Measurements from ENCODE around the gene AMZ2.
"Not testable (repeated sequence)": the region's sequence is repeated elsewhere in the genome, so short reads cannot be mapped to it uniquely, and the experiment has no call there.

AMZ2 gene

DNA sequence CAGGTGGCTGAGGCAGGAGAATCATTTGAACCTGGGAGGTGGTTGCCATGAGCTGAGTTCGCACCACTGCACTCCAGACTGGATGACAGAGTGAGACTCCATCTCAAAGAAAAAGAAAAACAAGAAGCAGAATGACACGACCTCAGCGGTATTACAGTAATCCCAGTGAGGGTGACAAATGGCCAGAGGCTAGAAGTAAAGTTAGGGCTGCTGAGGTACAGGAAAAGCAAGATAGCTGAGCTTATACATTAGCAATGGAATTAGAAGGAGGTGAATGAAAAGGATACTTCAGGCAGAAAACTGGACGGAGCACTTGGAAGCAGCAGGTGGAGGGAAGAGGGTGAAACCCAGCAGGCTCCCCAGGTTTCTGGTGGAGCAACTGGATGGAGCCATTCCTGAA, 26.1 kb upstream of the AMZ2 start:
- TF ChIP-seq, protein P1, sequence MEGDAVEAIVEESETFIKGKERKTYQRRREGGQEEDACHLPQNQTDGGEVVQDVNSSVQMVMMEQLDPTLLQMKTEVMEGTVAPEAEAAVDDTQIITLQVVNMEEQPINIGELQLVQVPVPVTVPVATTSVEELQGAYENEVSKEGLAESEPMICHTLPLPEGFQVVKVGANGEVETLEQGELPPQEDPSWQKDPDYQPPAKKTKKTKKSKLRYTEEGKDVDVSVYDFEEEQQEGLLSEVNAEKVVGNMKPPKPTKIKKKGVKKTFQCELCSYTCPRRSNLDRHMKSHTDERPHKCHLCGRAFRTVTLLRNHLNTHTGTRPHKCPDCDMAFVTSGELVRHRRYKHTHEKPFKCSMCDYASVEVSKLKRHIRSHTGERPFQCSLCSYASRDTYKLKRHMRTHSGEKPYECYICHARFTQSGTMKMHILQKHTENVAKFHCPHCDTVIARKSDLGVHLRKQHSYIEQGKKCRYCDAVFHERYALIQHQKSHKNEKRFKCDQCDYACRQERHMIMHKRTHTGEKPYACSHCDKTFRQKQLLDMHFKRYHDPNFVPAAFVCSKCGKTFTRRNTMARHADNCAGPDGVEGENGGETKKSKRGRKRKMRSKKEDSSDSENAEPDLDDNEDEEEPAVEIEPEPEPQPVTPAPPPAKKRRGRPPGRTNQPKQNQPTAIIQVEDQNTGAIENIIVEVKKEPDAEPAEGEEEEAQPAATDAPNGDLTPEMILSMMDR (IDR thresholded peaks at IDR 0.05; ENCODE audit: low read length, missing control alignments): no peak
- no peak overlapping the region for H3K4me3 ChIP-seq (replicated peaks; ENCODE audit: low read depth, low read length)

DNA sequence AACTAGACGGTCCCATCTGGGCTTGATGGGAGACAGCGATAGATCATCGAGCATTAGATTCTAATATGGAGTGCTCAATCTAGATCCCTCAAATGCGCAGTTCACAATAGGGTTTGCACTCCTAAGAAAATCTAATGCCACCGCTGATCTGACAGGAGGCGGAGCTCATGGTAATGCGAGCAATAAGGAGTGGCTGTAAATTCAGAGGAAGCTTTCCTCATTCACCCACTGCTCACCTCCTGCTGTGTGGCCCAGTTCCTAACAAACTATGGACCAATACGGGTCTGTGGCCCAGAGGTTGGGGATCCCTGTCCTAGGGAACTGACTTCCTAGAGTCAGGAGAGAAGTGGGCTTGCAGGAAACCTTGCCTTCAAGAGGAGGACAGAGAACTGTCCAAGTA, 25.2 kb upstream of the AMZ2 start:
- DNase-seq (ENCODE audit: low read depth): no peak

More for the DNA sequence above, 26.1 kb upstream of the AMZ2 start:
- DNase-seq (ENCODE audit: low read depth): no peak

DNA sequence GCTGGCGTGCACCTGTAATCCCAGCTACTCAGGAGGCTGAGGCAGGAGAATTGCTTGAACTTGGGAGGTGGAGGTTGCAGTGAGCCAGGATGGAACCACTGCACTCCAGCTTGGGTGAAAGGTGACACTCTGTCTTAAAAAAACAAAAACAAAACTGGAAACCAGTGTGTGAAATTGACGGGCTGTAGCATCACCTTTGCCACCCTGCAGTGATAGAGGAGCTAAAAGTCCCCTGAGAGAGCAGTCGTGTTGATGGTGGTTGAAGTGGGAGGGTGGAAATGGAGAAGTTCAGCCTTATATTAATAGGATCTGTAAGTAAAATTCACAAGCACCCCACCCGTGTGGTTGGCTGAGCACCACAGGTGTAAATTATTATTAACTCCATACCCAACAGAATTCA, 22.8 kb upstream of the AMZ2 start:
- H3K4me3 ChIP-seq (replicated peaks; ENCODE audit: low read depth, low read length); DNase-seq (ENCODE audit: low read depth): not testable (repeated sequence)

More for the DNA sequence above, 25.2 kb upstream of the AMZ2 start:
- TF ChIP-seq, protein P1 (IDR thresholded peaks at IDR 0.05; ENCODE audit: low read length, missing control alignments): no peak
- no peak overlapping the region for H3K4me3 ChIP-seq (replicated peaks; ENCODE audit: low read depth, low read length)

DNA sequence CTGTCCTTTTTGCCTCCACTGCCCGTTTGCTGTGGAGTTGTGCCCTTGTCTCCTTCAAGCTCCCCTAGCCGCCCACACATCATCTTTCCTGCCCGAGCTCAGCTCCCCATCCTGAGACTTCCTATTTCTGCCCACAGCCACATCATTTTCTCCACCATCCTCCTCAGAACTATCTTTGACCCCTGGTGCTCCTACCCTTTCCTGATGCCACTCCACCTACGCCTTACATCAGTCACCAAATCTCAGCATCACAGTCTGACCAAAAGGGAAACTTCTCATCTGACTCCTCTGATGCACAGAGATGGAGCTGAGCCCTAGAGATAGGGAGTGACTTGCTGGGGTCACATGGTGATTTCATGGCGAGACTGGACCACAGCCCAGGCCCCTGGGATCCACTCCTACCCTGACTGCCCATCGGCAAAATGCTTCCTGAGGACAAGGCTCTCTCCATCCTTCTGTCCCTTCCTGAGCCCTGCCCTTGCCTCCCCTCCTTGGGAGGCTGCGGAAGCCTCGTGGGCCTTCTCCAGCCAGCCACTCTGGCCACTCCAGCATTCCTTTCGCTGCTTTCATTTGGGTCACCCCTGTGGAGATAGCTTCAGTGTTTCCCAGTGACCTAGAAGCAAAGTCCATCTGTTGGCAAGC, 19.7 kb upstream of the AMZ2 start:
- DNase-seq (ENCODE audit: low read depth); H3K4me3 ChIP-seq (replicated peaks; ENCODE audit: low read depth, low read length): not testable (repeated sequence)

DNA sequence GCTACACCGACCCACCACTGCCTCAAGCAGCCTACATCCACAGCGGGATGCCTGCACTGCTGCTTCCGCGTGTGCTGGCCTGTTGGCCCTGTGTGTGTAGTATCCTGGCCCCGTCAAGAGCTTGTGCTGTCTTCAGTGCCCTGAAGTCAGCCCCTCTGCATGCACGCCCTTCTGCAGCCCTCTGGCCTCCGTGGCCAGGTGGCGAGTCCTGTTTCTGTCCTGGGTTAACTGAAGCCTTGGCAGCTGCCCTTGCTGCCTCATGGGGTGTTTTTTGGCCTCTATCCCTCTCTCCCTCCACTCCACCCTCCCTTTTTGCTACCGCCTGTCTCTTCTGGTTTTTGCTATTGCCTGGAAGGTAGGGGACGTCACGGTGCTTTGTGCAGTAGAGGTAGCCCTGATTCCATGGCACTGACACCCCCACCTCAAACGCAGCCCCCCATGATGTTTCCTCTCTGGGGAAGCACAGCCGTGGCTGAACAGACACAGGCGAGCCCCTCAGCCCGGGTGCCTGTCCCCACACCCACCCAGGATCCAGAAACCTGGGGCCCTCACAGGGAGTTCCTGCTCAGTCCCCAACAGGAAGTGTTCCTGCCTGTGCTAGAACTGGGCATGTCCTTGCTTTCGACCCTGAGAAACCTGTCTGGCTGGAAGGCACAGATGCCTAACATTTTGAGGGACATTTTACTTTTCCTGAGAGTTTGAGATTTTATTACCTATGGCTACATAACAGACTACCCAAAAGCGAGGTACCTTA, 18.8 kb upstream of the AMZ2 start:
- TF ChIP-seq, protein P1 (IDR thresholded peaks at IDR 0.05; ENCODE audit: low read length, missing control alignments): no peak
- no peak for DNase-seq (ENCODE audit: low read depth)
- no peak overlapping the region for H3K4me3 ChIP-seq (replicated peaks; ENCODE audit: low read depth, low read length)

DNA sequence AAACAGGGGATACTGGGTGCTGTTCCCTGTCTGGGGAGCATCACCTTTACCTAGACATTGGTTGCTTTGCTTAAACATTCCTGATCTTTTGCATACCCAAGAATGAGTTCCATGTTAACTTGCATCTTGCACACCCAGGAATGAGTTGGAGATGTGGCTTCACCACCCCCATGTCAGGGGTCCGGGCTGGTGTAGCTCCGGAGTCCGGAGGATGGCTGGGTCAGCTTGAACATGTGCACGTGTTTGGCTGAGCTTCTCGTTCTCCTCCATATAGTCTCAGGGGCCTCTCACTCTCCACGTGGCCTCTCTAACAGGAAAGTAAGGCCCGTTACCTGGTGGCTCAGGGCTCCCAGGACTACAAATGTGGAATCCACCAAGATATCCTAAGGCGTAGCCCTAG, 18.2 kb upstream of the AMZ2 start:
- H3K4me3 ChIP-seq (replicated peaks; ENCODE audit: low read depth, low read length): no peak overlapping the region
- TF ChIP-seq, protein P1 (IDR thresholded peaks at IDR 0.05; ENCODE audit: low read length, missing control alignments): no peak
- DNase-seq (ENCODE audit: low read depth): no peak

DNA sequence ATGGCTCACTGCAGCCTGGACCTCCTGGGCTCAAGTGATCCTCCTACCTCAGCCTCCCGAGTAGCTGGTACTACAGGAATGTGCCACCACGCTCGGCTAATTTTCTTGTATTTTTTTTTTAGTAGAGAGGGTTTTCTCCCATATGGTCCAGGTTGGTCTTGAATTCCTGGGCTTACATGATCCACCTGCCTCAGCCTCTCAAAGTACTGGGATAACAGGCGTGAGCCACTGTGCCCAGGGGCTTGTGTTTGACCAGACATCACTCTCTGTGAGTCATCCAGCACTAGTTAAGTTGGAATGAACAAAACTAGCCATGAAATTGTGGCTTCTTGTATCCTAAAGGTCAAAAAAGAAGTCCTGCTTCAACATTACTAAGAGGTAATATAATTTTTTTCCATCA, 16.7 kb upstream of the AMZ2 start:
- not testable (repeated sequence) for H3K4me3 ChIP-seq (replicated peaks; ENCODE audit: low read depth, low read length); DNase-seq (ENCODE audit: low read depth)

DNA sequence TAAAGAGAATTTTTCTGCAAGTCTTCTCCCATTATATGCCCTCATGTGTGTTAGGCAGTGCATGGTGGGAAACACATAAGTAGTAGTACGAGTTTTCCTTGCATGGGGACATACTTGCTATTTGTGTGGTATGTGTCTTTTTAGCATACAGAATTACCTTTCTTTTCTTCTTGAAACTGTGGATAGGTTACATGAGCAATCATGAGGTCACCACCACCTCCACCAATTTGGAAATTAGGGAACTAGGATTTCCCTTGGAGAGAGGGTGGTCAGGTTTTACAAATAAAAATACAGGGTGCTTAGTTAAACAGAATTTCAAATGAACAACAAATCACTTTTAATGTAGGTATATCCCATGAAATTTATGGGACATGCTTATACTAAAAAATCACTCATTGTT, 16.3 kb upstream of the AMZ2 start:
- TF ChIP-seq, protein P1 (IDR thresholded peaks at IDR 0.05; ENCODE audit: low read length, missing control alignments): no peak
- no peak for DNase-seq (ENCODE audit: low read depth)

DNA sequence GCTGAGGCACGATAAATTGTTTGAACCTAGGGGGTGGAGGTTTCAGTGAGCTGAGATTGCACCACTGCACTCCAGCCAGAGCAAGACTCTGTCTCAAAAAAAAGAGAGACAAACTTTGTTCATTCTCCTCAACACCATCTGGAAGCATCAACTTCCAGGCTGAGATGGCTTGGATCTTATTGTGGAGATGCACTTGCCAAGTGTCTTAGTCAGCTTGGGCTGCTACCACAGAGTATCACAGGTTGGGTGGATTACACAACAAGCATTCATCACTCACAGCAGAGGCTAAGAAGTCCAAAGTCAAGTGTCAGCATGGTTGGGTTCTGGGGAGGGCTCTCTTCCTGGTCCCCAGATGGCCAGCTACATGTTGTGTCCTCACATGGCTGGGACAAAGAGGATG, 15.1 kb upstream of the AMZ2 start:
- DNase-seq (ENCODE audit: low read depth): peak; percentile 26
- H3K4me3 ChIP-seq (replicated peaks; ENCODE audit: low read depth, low read length): not testable (repeated sequence)

More for the DNA sequence above, 16.3 kb upstream of the AMZ2 start:
- H3K4me3 ChIP-seq (replicated peaks; ENCODE audit: low read depth, low read length): no peak overlapping the region

DNA sequence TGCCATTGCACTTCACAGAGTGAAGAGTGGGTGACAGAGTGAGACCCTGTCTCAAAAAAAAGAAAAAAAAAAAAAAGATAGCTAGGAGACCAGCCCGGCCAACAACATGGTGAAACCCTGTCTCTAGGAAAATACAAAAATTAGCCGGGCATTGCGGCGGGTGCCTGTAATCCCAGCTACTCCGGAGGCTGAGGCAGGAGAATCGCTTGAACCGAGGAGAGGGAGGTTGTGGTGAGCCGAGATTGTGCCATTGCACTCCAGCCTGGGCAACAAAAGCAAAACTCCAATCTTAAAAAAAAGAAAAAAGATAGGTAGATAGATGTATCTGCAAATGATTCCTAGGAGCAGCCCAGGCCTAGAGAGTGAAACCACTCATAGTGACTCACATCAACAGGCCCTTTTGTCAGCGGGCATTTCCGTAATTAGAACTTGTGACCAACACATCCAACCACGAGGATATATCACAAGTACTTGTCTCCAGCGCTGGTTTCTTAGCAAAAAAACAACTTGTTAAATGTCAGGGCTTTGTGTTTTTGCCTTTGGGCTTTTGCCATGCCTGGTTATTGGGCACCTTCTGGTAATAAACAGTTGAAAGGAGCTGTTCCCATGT, 13.0 kb upstream of the AMZ2 start:
- peak; percentile 60 for DNase-seq (ENCODE audit: low read depth)
- not testable (repeated sequence) for H3K4me3 ChIP-seq (replicated peaks; ENCODE audit: low read depth, low read length)

DNA sequence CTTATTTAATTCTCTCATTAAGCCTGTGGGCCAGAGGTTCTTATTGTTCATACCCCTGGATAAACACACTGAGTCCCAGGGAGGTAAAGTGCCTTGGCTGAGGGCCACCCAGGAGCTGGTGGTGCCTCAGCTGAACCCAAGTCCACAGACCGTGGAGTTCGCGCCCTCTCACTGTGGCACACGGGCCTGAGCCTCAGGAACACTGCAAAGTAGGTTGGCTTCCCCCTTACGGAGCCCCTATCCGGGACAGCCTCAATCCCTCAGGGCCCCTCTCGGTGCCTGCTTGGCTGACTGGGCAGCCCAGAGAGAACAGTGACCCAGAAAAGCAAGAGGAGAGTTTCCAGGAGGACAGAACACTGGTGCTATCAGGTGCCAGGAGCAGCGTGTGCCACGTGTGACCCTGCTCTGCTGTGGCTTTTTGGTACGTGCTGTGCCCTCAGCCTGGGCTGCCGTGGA, 12.5 kb upstream of the AMZ2 start:
- DNase-seq (ENCODE audit: low read depth); H3K4me3 ChIP-seq (replicated peaks; ENCODE audit: low read depth, low read length): not testable (repeated sequence)

DNA sequence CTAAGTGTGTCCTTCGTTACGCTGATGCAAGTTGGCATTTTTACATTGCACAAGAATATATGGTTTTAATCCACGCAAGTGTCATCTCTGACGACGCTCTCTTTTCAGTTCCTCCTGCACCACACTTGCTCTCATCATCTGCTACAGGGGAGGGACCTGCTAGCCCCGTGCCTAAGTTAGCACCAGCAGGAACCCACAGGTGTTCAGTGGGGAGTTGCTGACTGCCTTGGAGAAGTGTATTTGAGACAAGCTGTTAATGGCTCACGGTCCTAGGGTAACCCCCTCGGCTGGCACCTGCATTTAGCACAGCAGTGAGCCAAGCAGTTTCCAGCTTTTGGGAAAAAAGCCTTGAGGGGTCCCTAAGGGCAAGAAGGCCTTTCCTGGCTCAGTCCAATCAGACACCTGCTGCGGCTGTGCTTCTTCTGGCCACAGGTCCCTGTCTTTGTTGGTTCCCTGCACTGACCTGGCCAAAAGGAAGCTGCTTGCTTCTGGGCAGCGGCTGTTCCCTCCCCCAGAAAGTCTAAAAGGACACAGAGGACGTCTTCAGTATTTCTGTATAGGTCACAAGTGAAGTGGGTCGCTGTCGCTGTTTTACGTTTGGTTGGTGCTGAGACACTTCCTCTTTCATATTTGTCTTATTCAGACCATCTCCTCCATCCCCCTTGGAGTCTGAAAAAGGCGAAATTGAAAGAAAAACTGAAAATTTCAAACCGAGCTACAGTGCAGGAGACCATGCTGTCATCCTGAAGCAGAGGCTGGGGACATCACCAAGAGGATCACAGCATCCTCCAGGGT, 10.3 kb upstream of the AMZ2 start:
- not testable (repeated sequence) for H3K4me3 ChIP-seq (replicated peaks; ENCODE audit: low read depth, low read length); DNase-seq (ENCODE audit: low read depth)
